Left ventricle myocardium superior (tissue), 1 donor: ENCODE results near the gene RBM8A. TPM values are rescaled to one million over a fixed set of nuclear protein-coding genes. Genes with fewer than 3 reads are reported as not detected.
"Not testable (repeated sequence)": the region's sequence is repeated elsewhere in the genome, so short reads cannot be mapped to it uniquely, and the experiment has no call there.

Source experiments
- ATAC-seq: fragments of 200-7000 bp; cut with Tn5 transposase; one replicate; pipeline ENCODE4 v1.9.1; 2020; ENCODE audit warnings: mild to moderate bottlenecking, moderate library complexity
- DNase-seq: peaks from one replicate; pipeline ENCODE4 v3.0.0-alpha.2; 2020
- intact Hi-C: fragments of 100-400 bp; cut with micrococcal nuclease; formaldehyde crosslinking; loops from one replicate; pipeline ENCODE4 v1.11.0; 2022
- total RNA-seq: library from RNA; stranded (reverse); fragmentation: NEBNext Ultra II Directional; extraction: Animal tissue kit (Norgen Biotek cat#: 25700); gene quantifications from one replicate; pipeline ENCODE4 v1.2.1, GENCODE V29; 2021
- donor health status: DM: no; HTN: yes; CAD: no; lungs with severe emphysema.

RBM8A gene
- total RNA-seq, 1 donor from 2014 or later = 57.7 TPM

GRCh38 chr1:145920297-145920696, 7.0 kb downstream of the RBM8A start:
- ATAC-seq, DNase-seq: not testable (repeated sequence)
- intact Hi-C loops = loop anchor here (5.0 kb wide), 1 partner anchor 42 kb away; the partner anchor contains the start of genes ANKRD34A and POLR3GL

GRCh38 chr1:145918992-145919939, 8.0 kb downstream of the RBM8A start:
- intact Hi-C loops = loop anchor here (10.0 kb wide), 1 partner anchor 74 kb away; the partner anchor contains the start of gene NUDT17
- DNase-seq (peak; percentile 76), ATAC-seq (peak; percentile 40)

- intact Hi-C loops = loop anchor here (10.0 kb wide), 1 partner anchor 74 kb away; the partner anchor contains the start of gene NUDT17
- DNase-seq (peak; percentile 91), ATAC-seq (peak; percentile 94)
These were observed 8.9 kb downstream of the RBM8A start, which contains the start of gene PEX11B for GRCh38 chr1:145918144-145918991. Gene PEX11B (minus strand): TSS chr1:145918717. CDS start chr1:145918688, 29 bp downstream.

- intact Hi-C loops = loop anchor here (10.0 kb wide), 1 partner anchor 73 kb away; the partner anchor contains the start of gene NUDT17
- DNase-seq (no peak), ATAC-seq (no peak)
These were observed 9.7 kb downstream of the RBM8A start for GRCh38 chr1:145917595-145917994.

GRCh38 chr1:145916745-145917144, 10.5 kb downstream of the RBM8A start:
- DNase-seq (no peak), ATAC-seq (no peak)
- intact Hi-C loops = loop anchor here (10.0 kb wide), 1 partner anchor 72 kb away; the partner anchor contains the start of gene NUDT17

GRCh38 chr1:145912128-145912641, 15.1 kb downstream of the RBM8A start:
- ATAC-seq (no peak), DNase-seq (no peak)
- intact Hi-C loops = loop anchor here (10.0 kb wide), 1 partner anchor 67 kb away; the partner anchor contains the start of gene NUDT17

- ATAC-seq (no peak), DNase-seq (no peak)
- intact Hi-C loops = no loop called here
These were observed 18.6 kb downstream of the RBM8A start for GRCh38 chr1:145908653-145909052.

- peak; percentile 49 for ATAC-seq
- no peak for DNase-seq
- intact Hi-C loops = no loop called here
These were observed 20.1 kb downstream of the RBM8A start for GRCh38 chr1:145906954-145907753.

- ATAC-seq = no peak
- intact Hi-C loops = no loop called here
- DNase-seq = no peak
These were observed 25.8 kb downstream of the RBM8A start for GRCh38 chr1:145901312-145902021.

- intact Hi-C loops = no loop called here
- DNase-seq (no peak), ATAC-seq (no peak)
These were observed 28.5 kb downstream of the RBM8A start for GRCh38 chr1:145898756-145899155.

- intact Hi-C loops = no loop called here
- no peak for DNase-seq
- no peak for ATAC-seq
These were observed 29.3 kb downstream of the RBM8A start for GRCh38 chr1:145897969-145898368.

GRCh38 chr1:145895471-145895870, 31.8 kb downstream of the RBM8A start:
- intact Hi-C loops = no loop called here
- DNase-seq (no peak), ATAC-seq (no peak)

GRCh38 chr1:145893306-145894055, 33.8 kb downstream of the RBM8A start:
- intact Hi-C loops = no loop called here
- ATAC-seq (no peak), DNase-seq (no peak)

GRCh38 chr1:145892486-145893087, 34.7 kb downstream of the RBM8A start:
- peak; percentile 23 for ATAC-seq
- intact Hi-C loops = no loop called here

GRCh38 chr1:145891587-145892485, 35.4 kb downstream of the RBM8A start:
- intact Hi-C loops = no loop called here
- DNase-seq (peak; percentile 94), ATAC-seq (peak; percentile 93)

More at GRCh38 chr1:145892486-145893087, 34.7 kb downstream of the RBM8A start:
- no peak for DNase-seq

GRCh38 chr1:145891143-145891542, 36.1 kb downstream of the RBM8A start:
- ATAC-seq (peak; percentile 2), DNase-seq (no peak)
- intact Hi-C loops = no loop called here
